IPS-NIHi11 (cell line): ENCODE data around the gene MED13L.

Experiments used
- DNase-seq: peaks from one replicate; pipeline ENCODE4 v3.0.0; 2012; ENCODE audit warnings: mixed read lengths, low spot score

MED13L gene

DNA sequence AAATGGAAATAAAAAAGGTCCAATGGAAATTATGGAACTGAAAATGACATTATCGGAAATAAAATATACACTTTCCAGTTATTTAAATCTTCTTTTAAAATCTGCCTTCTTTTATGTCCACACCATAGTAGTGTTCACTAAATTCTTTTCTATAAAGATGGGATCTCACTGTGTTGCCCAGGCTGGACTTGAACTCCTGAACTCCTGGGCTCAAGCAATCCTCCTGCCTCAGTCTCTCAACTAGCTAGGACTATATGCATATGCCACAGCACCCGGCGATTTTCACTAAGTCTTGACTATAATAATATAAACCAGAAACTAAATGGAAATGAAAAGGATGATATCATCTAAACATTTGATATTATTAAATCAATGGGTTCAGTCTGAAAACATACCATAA is 188.4 kb downstream of the MED13L start:
- DNase-seq: no peak

DNA sequence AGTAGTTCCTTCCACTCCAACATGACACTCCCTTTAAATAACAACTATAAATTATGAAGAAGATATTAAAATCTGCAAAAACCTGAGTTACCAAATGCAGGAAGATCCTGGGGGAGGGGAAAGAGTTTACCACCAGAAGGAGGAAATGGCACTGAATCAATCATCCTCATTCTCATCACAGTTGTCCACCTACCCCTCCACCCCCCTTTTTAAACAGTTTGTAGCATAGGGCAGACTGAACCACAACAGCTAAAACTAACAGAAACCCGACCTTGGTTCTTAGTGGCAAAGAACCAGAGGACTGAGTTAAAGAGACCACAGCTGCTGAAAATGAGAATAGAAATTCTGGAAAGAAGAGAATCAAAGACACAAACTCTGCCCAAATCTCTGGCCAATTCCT is 189.5 kb downstream of the MED13L start:
- no peak for DNase-seq

- no peak for DNase-seq
Observed at GRCh38 chr12:116087399-116087798, 190.1 kb downstream of the MED13L start.

- DNase-seq: no peak
Observed at GRCh38 chr12:116080415-116080814, 197.1 kb downstream of the MED13L start.

DNA sequence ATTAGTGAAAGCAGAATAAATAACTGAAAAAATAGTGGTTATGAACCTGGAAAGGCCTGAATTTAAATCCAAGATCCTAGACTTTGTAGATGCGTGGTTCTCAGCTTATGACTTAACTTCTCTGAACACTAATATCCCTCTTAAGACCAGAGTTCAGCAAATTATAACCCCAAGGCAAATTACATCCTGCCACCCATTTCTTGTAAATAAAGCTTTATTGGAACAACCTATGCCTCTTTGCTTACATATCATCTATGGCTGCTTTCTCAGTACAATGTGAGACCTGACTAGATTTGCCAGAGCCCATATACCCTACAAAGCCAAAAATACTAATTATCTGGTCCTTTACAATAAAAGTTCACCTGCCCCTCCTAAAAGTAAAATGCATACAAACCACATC is 199.1 kb downstream of the MED13L start:
- DNase-seq: no peak

DNA sequence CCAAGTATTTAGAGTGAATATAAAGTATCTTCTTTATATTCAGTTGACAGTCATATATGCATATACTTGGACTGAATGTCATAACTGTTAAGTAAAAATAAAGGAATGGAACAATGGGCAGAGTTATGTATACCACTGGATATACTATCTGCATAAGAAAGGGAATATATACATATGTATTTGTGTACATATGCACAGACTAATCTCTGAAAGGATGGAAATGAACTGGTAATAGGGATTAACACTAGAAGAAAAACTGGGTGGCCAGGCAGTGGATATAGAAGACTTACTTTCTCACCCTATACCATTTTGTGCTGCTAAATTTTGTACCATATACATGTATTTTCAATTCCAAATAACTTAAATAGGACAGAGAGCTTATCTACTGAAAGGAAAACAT is 200.1 kb downstream of the MED13L start:
- no peak for DNase-seq

DNA sequence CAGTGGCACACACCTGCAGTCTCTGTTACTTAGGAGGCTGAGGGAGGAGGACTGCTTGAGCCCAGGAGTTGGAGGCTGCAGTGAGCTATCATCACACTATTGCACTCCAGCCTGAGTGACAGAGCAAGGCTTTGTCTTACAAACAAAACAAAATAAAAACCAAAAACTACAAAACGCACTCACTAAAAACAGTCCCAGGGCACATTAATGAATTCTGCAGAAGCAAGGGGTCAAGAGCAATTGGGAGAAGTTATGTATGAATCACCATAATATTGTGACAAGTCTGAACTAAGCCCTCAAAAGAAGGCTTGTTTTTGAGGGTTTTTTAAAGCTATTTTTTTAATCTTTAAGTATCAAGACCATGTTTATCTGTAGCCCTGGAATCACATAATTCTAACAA is 201.1 kb downstream of the MED13L start:
- DNase-seq: no peak

GRCh38 chr12:116074686-116075085 is 202.8 kb downstream of the MED13L start:
- DNase-seq: no peak

GRCh38 chr12:116071555-116072230 is 205.8 kb downstream of the MED13L start:
- no peak for DNase-seq

- no peak for DNase-seq
Observed at GRCh38 chr12:116070444-116070843, 207.0 kb downstream of the MED13L start.

DNA sequence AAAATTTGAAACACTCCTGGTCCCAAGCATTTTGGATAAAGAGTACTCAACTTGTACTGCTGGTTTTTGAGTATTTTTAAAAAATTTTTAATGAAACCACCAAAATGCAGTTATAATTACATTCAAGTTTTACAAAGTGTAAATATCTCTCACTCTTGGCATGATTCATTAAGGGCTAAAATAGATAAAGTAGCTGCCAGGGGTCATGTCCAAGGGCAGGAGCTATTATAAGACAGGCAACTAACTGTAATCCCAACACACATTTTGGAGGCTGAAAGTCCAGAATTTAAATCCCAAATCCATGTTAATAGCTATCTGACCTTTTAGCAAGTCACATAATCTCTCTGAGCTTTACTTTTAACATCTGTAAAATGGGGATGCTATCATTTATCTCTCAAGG is 207.6 kb downstream of the MED13L start:
- no peak for DNase-seq

GRCh38 chr12:116068853-116069252 is 208.6 kb downstream of the MED13L start:
- no peak for DNase-seq

GRCh38 chr12:116068371-116068770 is 209.1 kb downstream of the MED13L start:
- no peak for DNase-seq

DNA sequence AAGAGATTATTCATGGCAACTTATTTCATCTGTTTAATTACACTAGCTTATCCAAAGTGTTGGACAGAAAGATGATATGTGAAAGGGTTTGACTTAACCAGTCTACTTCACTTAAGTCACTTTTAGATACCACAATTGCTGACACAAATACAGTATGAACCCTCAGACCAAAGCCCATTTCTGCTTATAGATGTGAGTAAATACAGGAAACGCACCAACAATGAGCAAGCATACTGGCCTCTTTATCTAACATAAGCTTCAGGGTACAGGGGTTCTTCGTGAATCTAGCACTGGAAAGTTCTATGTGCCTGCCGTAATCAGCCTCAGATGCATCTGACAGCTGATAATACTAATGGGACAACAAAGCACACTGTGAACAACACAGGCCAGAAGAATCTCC is 209.6 kb downstream of the MED13L start:
- no peak for DNase-seq

DNA sequence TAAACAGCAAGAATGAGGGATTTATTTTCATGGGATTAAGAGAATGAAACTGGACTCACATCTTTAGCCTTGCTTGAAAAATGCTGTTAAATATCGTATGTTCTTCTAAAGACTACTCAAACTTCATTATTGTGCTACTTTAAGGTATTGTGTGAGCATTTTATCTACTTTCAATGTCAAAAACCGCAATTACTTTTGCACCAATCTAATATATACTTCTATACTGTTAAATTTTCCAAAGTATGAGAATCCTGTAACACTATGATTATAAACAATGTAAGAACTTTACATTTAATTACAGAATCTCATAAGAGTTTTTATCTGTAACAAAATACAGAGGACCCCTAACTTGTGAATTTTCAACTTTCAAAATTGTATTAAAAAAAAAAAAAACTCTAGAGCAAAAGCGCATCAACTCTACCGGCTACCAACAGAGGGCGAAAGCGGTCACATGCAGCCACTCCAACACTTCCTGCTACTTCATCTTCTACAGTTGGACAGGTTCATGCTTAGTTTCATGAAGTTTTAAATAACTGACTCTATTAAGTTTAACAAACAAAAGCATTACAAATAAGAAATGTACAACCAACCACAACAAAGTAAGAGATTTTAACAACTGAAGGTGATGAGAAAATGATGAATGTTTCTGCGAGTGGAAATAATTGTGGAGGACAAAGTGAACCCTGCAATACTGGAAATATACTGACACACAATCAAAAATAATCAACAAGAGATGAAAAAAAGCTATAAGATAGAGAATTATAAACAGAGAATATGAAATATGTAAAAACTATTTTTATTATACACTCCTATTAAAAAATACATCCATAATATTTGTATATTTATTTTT is 210.9 kb downstream of the MED13L start:
- DNase-seq: peak; percentile 56

DNA sequence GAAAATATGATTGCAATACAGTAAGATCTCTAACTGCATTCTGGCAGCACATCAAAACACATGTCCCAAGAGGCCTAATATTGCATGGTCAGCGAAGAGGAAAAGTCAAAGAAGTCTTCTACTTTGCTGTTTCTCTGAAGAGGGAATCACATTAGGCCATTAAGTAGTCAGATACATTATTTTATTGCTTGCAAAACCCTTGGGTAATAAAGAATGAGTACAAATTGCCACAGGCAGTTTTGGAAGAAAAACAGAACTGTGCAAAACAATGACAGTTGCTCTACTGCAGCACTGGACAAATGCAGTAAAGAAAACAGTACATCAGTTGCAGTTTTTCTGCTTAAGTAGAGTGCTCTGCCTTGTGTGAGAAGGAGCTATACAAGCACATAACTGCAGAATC is 211.9 kb downstream of the MED13L start:
- DNase-seq: no peak

DNA sequence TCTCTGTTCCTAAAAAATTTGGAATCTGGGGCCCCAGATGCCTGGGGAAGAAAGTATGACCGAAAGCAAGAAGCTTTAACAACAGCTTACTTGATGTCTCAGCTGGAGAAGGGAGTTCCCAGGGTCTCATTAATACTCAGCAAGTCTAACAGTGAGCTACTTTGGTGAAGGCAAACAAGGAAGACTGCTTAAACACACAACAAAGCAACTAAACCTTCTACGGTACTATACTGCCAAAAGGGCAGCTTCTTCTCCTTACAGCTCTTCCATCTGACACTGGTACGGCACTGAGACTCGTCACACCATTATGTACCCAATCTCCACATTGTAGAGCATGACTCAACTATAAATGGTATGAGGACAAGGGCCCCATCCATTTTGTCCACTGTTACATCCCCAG is 213.0 kb downstream of the MED13L start:
- DNase-seq: no peak

DNA sequence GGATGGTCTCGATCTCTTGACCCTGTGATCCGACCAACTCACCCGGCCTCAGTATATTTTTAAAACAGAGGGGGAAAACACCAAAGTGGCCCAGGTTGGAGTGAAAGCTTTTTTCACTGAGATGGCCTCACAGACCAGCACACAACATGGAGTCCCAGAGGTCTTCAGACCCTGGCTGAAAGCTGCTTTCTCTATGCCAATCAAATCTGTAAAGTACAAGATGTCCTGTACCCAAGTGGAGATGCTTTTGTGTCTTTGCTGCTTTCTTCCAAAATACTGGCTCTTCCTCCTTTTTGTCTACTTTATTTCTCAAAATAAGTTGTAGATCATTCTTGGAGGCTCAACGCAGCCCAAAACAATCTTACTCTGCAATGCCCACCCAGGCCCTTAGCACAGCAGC is 214.8 kb downstream of the MED13L start:
- DNase-seq: no peak

DNA sequence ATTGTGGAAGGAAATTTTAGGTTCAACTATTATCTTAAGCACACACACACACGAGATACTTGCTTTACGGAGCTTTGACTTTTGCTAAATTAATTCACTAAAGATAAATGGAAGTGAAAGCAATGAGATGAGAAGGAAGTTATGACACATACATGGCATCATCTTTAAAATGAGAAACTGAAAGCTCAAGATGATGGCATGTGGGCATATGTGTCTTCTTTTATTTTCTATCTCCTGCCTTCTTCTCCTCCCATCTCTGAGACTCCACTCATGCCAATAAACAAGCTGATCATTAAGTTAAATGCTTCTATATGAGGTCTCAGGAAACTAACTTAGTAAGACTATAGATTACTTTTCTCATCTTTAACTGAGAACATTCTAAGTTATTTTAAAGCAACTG is 216.7 kb downstream of the MED13L start:
- DNase-seq: no peak

DNA sequence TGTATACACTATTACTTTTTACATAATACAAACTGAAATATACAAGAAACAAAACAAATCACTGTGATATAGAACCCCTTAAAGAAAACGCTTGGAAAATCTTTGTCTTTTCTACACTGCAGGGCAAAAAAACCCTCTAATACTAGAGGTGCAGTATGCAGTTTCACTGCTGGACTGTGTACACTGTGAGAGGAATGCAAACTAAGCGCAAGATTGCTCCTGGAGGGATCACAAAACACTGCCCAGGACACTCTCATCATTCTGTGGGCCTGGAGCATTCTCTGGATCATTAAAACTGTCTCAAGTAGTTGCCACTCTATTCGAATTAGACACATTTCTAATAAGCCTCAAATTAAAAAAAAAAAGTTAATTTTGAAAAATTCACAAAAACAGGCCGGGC is 217.6 kb downstream of the MED13L start:
- DNase-seq: no peak

GRCh38 chr12:116058574-116058973 is 218.9 kb downstream of the MED13L start:
- no peak for DNase-seq

GRCh38 chr12:116057356-116057755 is 220.1 kb downstream of the MED13L start:
- DNase-seq: no peak

- DNase-seq: no peak
Observed at GRCh38 chr12:116055895-116056607, 221.4 kb downstream of the MED13L start.
